GM19328 (cell line): ENCODE results near the gene KRTAP5-7.
"Not testable (repeated sequence)": the region's sequence is repeated elsewhere in the genome, so short reads cannot be mapped to it uniquely, and the experiment has no call there.

Experiments
- ATAC-seq: cut with Tn5 transposase; IDR thresholded peaks from one replicate; pipeline ENCODE4 v1.9.1; 2021; ENCODE audit warnings: mild to moderate bottlenecking, moderate library complexity; ENCODE audit not compliant: unreplicated experiment

KRTAP5-7 gene

GRCh38 chr11:71526796-71527575 is at the start of gene KRTAP5-7:
TSS of gene KRTAP5-7 (plus strand) at chr11:71527267. CDS start at chr11:71527301, 34 bp downstream.
- ATAC-seq = not testable (repeated sequence)

GRCh38 chr11:71477641-71478527 is 49.2 kb upstream of the KRTAP5-7 start:
- ATAC-seq = no peak

GRCh38 chr11:71478528-71478840 is 48.6 kb upstream of the KRTAP5-7 start:
- ATAC-seq = no peak

GRCh38 chr11:71481101-71481960 is 45.7 kb upstream of the KRTAP5-7 start:
- no peak for ATAC-seq

GRCh38 chr11:71482216-71482615 is 44.9 kb upstream of the KRTAP5-7 start:
- no peak for ATAC-seq

GRCh38 chr11:71482746-71483364 is 44.2 kb upstream of the KRTAP5-7 start:
- no peak for ATAC-seq

- ATAC-seq = no peak
Observed at GRCh38 chr11:71483692-71484091, 43.4 kb upstream of the KRTAP5-7 start.

- no peak for ATAC-seq
Observed at GRCh38 chr11:71484248-71485062, 42.6 kb upstream of the KRTAP5-7 start.

GRCh38 chr11:71485063-71485399 is 42.0 kb upstream of the KRTAP5-7 start:
- ATAC-seq = no peak

GRCh38 chr11:71485466-71485865 is 41.6 kb upstream of the KRTAP5-7 start:
- no peak for ATAC-seq

GRCh38 chr11:71486320-71486719 is 40.7 kb upstream of the KRTAP5-7 start:
- ATAC-seq = no peak

- ATAC-seq = no peak
Observed at GRCh38 chr11:71488681-71489270, 38.3 kb upstream of the KRTAP5-7 start.

GRCh38 chr11:71489311-71490043 is 37.6 kb upstream of the KRTAP5-7 start:
- ATAC-seq = no peak

- ATAC-seq = no peak
Observed at GRCh38 chr11:71490044-71490730, 36.9 kb upstream of the KRTAP5-7 start.

- no peak for ATAC-seq
Observed at GRCh38 chr11:71490731-71491390, 36.2 kb upstream of the KRTAP5-7 start.

GRCh38 chr11:71491531-71491930 is 35.5 kb upstream of the KRTAP5-7 start:
- ATAC-seq = no peak

- no peak for ATAC-seq
Observed at GRCh38 chr11:71491940-71492339, 35.1 kb upstream of the KRTAP5-7 start.
